Superior temporal gyrus (tissue), 1 donor: Measurements from ENCODE around the gene SLC2A6.

Experiments used
- DNase-seq: peaks from one replicate; pipeline ENCODE4 v3.0.0-alpha.2; 2016; ENCODE audit errors: extremely low spot score

SLC2A6 gene

GRCh38 chr9:133478851-133479711, at the start of gene SLC2A6:
SLC2A6 (minus strand) TSS chr9:133479099; CDS start chr9:133479059, 40 bp downstream.
- peak; percentile 88 for DNase-seq

DNA sequence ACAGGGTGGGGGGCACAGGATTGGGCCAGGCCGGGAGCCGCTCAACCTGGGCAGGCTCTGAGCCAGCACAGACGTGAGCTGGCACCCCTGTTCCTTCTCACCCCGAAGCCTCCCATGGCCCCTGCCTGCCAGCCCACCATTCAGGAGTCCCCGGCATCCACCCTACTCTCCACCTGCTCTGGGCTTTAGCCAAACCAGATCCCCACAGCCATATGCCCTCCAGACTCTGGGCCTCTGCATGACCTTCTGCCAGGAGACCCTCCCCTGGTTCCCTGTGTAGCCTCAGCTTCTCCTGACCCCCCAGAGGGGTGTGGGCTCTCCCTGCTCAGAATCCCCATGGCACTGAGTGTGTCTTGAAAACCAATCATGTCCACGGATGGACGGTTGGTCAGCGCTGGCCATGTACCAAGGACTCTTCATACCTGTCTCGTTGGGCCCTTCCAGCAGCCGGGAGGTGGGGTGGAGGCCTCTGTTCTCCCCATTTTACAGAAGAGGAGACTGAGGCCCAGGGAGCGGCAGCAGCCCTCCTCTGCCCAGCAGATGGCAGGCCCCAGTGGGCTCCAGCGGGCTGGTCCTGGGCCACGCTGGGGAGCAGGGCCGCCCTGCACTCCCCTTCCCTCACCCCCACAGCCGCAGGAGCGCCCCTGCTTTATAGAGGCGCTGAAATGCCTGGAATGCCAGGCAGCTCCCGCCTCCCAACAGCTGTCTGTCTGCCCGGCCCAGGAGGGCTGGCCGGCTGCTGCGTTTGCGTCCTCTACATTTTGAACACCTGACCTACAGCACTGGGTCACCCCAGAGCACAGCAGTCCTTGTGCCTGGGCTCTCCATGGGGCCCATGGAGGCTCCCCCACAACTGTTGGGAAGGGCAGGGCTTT, 49.3 kb upstream of the SLC2A6 start:
- no peak for DNase-seq

GRCh38 chr9:133527444-133527920, 48.6 kb upstream of the SLC2A6 start:
- no peak for DNase-seq

- DNase-seq = peak; percentile 90
Observed at GRCh38 chr9:133526721-133527321, 47.9 kb upstream of the SLC2A6 start.

DNA sequence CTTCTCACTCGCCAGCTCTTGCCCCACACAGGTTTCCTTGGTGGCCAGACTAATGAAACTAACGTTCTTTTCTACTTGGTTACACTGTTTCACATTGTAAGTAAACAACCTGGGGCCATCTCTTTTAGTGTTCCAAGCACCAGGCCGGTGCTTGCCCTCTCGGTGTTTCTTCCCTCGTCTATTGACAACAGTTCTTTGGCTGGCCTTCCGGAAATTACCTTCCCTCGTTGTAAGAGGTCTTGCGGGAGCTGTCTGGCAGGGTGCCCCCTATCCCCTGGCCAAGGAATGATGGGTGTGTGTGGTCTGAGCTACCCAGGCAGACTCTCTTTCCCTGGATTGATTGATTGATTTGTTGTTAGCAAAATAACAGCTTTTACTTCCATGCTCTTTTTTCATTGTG, 46.8 kb upstream of the SLC2A6 start:
- no peak for DNase-seq

DNA sequence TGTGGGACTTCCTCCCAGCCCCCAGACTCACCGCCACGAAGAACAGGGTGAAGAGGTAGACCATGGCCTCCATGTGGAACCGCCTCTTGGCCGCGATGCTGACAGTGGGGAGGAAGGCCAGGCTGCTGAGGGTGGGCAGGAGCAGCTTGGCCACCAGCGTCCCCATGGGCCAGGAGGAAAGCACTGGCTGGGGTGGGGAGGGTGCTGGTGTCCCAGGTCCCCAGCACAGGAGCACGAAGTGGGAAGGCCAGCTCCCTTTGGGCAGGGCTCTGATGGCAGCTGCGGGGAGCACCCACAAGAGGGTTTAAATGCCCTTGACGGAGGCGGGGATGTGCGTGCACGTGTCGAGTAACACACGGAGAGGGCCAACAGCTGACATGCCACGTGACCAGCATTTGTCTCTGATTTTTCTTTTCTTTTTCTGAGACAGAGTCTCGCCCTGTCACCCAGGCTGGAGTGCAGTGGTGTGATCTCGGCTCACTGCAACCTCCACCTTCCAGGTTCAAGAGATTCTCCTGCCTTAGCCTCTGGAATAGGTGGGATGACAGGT, 45.9 kb upstream of the SLC2A6 start, which contains the start of gene MYMK:
Gene MYMK, minus strand, starts transcription at position 281 of the 550 bp plus-strand sequence. Its CDS starts 115 bp downstream, at position 166.
- DNase-seq = no peak

GRCh38 chr9:133524146-133524545, 45.2 kb upstream of the SLC2A6 start:
- no peak for DNase-seq

DNA sequence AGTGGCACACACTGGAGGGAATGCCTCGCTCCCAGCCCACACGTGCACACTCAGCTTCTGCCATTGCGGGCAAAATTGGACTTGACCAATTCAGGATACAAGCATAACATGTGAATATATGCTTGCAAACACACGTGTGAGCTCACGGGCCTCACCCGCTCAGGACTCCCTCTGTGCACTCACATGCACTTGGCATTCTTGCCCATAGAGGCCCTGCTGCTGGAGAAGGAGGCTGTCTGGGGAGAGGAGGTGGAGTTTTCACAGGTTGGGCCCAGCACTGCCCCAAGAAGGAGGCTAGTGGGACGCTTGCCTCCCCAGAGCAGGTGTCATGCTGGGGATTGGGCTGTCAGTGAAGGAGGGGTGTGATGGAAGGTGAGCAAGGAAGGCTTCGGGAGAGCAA, 44.2 kb upstream of the SLC2A6 start:
- DNase-seq = no peak

- no peak for DNase-seq
Observed at GRCh38 chr9:133522073-133522910, 43.4 kb upstream of the SLC2A6 start.

- peak; percentile 68 for DNase-seq
Observed at GRCh38 chr9:133521122-133522072, 42.5 kb upstream of the SLC2A6 start.

- DNase-seq = no peak
Observed at GRCh38 chr9:133520121-133520835, 41.4 kb upstream of the SLC2A6 start.

DNA sequence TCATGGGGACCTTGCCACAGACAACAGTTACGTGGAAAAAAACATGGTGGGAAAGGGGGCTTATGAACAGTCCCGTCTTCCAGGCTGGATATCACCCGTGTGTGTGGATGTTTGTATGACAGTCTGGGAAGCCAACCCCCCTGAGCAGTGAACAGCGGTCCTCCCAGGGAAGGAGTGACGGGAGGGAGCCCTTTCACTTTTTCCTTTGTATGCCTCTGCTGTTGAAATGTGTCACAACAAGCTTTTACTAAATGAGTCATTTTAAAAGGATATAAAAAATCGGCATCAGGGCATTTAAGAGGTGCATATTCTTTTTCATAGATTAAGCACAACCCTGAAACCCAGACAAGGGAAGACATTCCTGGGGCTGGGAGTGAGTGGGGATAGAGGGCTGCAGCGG, 40.8 kb upstream of the SLC2A6 start:
- DNase-seq = no peak

DNA sequence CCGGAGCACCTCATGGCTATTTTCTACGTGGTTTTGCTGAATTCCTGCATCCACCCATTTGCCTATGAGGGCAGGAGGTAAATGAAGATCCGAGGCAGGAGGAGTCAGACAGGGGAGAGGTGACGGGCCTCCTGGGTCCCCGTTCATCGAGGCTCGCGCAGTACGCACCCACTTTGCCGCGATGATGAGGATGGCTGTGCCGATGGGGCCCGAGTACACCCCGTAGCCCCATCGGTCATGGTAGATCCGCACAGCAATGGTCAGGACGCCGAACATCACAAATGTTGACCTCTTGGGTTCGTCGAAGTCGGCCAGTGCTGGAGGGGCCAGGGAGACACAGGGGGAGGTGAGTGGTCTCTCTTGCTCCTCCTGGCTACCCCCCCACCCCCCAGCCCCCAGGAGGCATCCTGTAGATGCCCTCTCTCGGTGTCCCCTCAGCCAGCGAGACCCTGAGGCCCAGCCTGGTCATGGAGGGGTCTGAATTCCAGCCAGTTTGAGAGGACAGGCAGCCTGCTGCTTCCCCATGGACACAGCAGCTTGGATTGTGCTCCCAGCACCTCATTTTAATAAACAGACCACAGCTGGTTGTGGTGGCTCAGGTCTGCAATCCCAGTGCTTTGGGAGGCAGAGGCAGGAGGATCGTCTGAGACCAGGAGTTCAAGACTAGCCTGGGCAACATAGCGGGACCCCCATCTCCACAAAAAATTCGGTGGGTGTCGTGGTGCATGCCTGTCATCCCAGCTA, 40.0 kb upstream of the SLC2A6 start:
- no peak for DNase-seq

GRCh38 chr9:133518200-133518599, 39.3 kb upstream of the SLC2A6 start:
- no peak for DNase-seq

DNA sequence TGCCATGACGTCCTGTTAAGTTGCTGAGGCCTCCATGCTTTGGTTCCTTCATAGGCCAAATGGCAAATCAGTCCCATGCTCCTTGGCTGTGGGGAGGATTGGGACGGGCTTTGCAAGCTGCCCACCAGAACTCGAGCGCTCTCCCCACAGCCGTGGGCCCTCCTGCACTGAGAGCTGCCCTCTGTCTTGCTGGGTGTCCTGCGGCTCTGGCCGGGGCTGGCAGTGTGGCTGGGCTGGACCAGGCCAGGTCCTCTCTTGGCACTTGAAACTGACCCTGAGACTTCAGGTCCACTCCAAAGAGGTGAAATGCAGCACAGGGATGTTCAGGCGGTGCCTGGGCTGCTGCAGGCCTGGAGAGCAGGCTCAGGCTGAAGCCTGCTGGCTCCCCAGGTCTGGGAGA, 38.8 kb upstream of the SLC2A6 start:
- DNase-seq = no peak

DNA sequence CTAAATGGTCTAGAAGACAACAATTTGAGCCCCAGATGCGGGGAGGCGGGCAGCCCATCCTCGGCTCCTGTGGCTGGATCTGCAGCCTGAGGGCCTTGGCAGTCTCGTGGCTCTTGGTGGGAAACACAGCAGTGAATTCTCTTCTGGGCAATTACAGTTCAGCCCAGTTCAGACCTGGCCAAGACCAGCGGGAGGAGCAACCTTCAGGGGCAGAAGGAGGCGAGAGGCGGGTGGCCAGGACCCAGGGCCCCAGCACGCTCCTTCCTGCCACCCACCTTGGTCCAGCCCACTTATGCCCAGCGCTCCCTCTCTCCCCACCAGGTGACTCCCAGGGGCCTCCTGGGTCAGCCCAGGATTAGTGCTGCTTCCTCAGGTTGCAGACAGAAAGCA, 38.1 kb upstream of the SLC2A6 start:
- DNase-seq = no peak

GRCh38 chr9:133516256-133516960, 37.5 kb upstream of the SLC2A6 start:
- DNase-seq = no peak
